Measurements from ENCODE around the gene HIPK2.

Gene HIPK2

GRCh38 chr7:139526578-139527544 lies 250.9 kb downstream of the HIPK2 start:
- in situ Hi-C loops (cut with MboI; ENCODE audit: low sequenced_read_pairs), result no loop called here

- in situ Hi-C loops (cut with MboI; ENCODE audit: low sequenced_read_pairs), result no loop called here
These were observed 252.0 kb downstream of the HIPK2 start for GRCh38 chr7:139525750-139526149.

- in situ Hi-C loops (cut with MboI; ENCODE audit: low sequenced_read_pairs), result no loop called here
These were observed 252.6 kb downstream of the HIPK2 start for GRCh38 chr7:139525239-139525638.

- in situ Hi-C loops (cut with MboI; ENCODE audit: low sequenced_read_pairs), result loop anchor here (25.0 kb wide), 1 partner anchor 488 kb away; no protein-coding TSS in a partner anchor
These were observed 253.6 kb downstream of the HIPK2 start for GRCh38 chr7:139523968-139524815.

GRCh38 chr7:139523199-139523941 lies 254.4 kb downstream of the HIPK2 start, which contains the start of gene CLEC2L:
CLEC2L (plus strand) TSS chr7:139523685; CDS start chr7:139523928, 243 bp downstream.
- in situ Hi-C loops (cut with MboI; ENCODE audit: low sequenced_read_pairs), result loop anchor here (25.0 kb wide), 1 partner anchor 489 kb away; no protein-coding TSS in a partner anchor

- in situ Hi-C loops (cut with MboI; ENCODE audit: low sequenced_read_pairs), result loop anchor here (25.0 kb wide), 1 partner anchor 489 kb away; no protein-coding TSS in a partner anchor
These were observed 255.0 kb downstream of the HIPK2 start for GRCh38 chr7:139522830-139523198.

GRCh38 chr7:139521439-139521838 lies 256.4 kb downstream of the HIPK2 start:
- in situ Hi-C loops (cut with MboI; ENCODE audit: low sequenced_read_pairs), result loop anchor here (25.0 kb wide), 1 partner anchor 491 kb away; no protein-coding TSS in a partner anchor

GRCh38 chr7:139515266-139515665 lies 262.5 kb downstream of the HIPK2 start:
- in situ Hi-C loops (cut with MboI; ENCODE audit: low sequenced_read_pairs), result loop anchor here (25.0 kb wide), 1 partner anchor 497 kb away; no protein-coding TSS in a partner anchor

Measured in HL-60/S4 treated with retinoic acid at 250 ng/mL for 4 days and 3 days (cell line).